HG03095 (cell line): ENCODE results near the gene S100A5.

Source experiments
- ATAC-seq: cut with Tn5 transposase; IDR thresholded peaks from one replicate; pipeline ENCODE4 v1.9.1; 2021; ENCODE audit warnings: moderate library complexity; ENCODE audit not compliant: unreplicated experiment

S100A5 gene

GRCh38 chr1:153548722-153549688 is 8.3 kb upstream of the S100A5 start, which contains the start of gene S100A3:
Gene S100A3 (minus strand): TSS chr1:153549258. CDS start chr1:153548485, 773 bp downstream.
- no peak for ATAC-seq

- no peak for ATAC-seq
Observed at GRCh38 chr1:153547560-153548551, 7.1 kb upstream of the S100A5 start.

DNA sequence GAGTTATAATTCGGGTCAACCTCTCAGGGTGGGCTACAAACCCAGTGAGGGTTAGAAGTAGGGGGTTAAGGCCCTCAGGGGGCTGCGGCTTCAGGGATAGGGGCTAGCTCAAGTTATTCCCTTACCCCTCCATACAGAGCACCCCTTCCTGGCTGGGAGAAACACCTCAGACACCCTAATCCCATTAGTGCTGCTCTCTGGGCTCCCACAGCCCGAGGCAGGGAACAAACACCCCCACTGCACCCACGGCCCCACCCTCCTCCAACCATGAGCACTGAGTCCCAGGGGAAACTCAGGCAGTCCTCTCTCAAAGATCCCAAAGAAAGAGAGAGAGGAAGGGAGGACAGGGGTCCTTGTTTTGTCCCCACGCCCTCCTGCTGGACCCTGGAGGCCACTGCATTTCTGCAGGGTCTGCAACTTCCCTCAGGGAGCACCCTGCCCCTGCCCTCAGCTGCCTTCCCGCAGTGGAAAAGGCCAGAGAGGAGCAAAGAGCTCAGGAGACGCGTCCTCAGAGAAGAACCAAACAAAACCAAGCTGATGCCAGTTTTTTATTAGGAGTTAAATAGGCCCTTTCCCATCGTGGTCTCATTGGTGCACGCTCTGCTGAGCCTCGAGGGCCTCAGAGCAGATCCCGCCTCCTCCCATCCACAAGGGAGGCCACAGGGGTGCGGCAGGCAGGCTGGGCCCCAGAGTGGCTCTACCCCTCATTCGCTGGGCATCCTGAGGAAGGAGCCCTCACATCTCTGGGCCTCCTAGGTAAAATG is 6.2 kb upstream of the S100A5 start:
- no peak for ATAC-seq

GRCh38 chr1:153546371-153546770 is 5.6 kb upstream of the S100A5 start:
- ATAC-seq: no peak

GRCh38 chr1:153545067-153546055 is 4.6 kb upstream of the S100A5 start, which contains the start of gene S100A4:
Gene S100A4 (minus strand): TSS chr1:153545806. CDS start chr1:153544794, 1,012 bp downstream.
- ATAC-seq: peak; percentile 47

DNA sequence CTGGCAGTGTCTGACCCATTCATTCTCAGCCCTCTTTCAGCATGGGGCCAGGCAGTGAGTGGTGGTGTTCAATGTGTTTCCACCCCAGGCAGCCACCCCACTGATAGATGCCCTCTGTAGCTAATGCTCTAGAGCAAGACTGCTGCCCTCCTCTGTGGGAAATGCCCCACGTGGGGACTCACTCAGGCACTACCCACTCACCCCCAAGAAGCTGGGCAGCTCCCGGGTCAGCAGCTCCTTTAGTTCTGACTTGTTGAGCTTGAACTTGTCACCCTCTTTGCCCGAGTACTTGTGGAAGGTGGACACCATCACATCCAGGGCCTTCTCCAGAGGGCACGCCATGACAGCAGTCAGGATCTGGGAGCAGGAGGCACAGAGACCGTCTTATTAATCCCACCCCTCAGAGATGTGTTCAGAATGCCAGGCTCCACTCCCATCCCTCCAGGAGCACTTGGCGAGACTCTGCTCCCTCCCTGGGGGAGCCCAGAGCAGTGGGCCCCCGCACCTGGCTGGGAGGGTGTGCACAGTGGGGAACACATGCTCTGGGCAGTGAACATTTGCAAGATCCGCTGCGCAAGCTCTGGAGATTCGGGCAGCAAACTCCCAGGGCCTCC is 3.8 kb upstream of the S100A5 start:
- ATAC-seq: no peak

DNA sequence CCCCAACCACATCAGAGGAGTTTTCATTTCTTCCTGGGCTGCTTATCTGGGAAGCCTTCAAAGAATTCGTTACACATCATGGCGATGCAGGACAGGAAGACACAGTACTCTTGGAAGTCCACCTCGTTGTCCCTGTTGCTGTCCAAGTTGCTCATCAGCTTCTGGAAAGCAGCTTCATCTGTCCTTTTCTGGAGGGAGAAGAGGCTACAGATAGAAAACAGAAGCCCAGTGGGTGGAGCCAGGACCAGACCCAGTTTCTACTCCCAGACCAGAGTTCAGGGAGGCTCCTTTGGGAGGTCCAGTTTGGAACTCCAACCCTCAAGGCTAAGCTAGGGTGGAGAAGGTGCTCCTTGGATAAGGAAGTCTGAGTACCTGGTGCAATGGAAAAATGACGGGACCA is 3.0 kb upstream of the S100A5 start:
- no peak for ATAC-seq

- ATAC-seq: no peak
Observed at GRCh38 chr1:153542956-153543711, 2.4 kb upstream of the S100A5 start.

GRCh38 chr1:153541641-153542590 is 1.2 kb upstream of the S100A5 start:
- no peak for ATAC-seq

DNA sequence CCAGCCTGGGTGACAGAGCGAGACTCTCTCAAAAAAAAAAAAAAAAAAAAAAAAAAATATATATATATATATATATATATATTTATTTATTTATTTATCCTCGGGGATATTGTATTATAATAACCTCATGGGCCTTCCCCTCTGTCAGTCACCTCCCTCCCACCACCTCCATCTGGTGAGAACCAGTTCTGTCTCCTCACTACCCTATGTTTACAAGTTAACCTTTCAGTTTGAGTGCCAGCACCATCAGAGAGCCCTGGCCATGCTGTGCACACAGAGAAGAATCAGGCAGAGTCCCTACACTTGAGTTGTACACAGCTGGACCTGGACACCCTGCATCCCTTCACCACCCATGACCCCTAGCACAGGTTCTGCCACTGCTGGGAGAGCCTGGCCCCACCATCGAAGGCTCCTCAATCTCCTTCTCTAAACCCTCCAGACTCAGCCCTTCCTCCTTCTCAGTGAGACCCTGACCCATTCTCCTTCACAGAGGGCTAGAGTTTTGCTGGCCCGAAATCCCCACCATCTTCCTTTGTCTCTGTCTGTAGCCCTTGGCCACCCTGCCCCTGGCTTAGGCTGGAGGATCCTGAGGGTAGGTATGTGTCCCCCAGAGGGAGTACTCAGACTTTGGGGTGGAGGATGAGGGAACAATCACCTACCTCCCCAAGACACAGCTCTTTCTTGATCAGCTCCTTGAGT is 1.2 kb downstream of the S100A5 start:
- no peak for ATAC-seq

DNA sequence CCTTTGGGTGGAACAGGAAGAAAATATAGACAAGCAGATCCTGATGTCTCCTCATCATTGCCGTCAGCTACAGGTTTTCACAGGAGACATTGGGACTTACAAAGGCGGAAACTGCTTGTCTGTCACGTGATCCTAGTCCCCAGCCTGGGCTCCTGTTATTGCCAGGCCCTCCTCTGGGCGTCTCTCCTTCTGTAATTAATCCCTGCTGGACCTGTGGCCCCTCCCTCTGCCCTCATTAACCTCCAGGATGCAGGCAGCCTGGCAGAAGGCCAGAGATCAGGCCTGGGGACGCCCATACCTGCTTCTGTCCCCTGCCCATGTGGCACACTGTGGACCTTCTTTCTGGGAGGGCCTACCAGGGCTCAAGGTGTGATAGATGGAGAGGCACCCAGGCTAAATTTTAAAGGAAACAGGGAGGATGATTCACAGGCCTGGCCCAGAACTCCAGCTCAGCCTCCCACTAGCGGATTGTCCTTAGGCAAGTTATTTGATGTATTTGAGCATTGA is 2.4 kb downstream of the S100A5 start:
- no peak for ATAC-seq

GRCh38 chr1:153537376-153537730 is 3.4 kb downstream of the S100A5 start:
- no peak for ATAC-seq

- ATAC-seq: no peak
Observed at GRCh38 chr1:153536671-153537375, 3.9 kb downstream of the S100A5 start.

GRCh38 chr1:153536012-153536670 is 4.6 kb downstream of the S100A5 start:
- no peak for ATAC-seq
